OCI-LY3 (cell line): Measurements from ENCODE around the gene SF3B5.

Experiments
- EZH2phosphoT487 ChIP-seq: fragments of 200-600 bp; shearing (Covaris generic); IDR thresholded peaks from 2 replicates; pipeline ENCODE4 v1.6.1; 2018; ENCODE audit warnings: antibody characterized with exemption, mixed run types, low read depth
- TF ChIP-seq, protein P1 (sequence below): fragments of 200-600, 300-600 bp; sonication (generic); IDR thresholded peaks from 2 replicates; pipeline ENCODE4 v1.5.1; 2014; ENCODE audit warnings: antibody characterized with exemption, low read length, low read depth

DNA sequence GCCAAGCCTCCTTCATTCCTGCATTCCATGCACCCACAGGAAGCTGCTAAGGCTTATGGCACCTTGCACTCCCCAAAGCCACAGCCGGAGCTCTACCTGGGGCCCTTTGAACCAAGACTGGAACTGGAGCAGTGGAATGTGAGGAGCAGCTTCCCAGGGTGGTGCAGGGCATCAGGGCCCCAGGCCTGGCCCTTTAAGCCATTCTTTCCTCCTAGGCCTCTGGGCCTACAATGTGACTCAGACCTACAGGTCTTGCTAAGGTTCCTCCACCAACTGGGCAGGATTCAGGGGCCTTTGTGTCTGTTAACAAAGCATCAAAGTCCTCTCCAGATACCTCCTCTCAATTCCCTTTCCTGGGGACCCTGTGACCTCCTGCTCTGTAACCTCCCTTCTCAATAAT lies 36.2 kb downstream of the SF3B5 start:
- TF ChIP-seq, protein P1, sequence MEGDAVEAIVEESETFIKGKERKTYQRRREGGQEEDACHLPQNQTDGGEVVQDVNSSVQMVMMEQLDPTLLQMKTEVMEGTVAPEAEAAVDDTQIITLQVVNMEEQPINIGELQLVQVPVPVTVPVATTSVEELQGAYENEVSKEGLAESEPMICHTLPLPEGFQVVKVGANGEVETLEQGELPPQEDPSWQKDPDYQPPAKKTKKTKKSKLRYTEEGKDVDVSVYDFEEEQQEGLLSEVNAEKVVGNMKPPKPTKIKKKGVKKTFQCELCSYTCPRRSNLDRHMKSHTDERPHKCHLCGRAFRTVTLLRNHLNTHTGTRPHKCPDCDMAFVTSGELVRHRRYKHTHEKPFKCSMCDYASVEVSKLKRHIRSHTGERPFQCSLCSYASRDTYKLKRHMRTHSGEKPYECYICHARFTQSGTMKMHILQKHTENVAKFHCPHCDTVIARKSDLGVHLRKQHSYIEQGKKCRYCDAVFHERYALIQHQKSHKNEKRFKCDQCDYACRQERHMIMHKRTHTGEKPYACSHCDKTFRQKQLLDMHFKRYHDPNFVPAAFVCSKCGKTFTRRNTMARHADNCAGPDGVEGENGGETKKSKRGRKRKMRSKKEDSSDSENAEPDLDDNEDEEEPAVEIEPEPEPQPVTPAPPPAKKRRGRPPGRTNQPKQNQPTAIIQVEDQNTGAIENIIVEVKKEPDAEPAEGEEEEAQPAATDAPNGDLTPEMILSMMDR, result no peak
- no peak for TF ChIP-seq EZH2phosphoT487
